HG03196 (cell line): ENCODE measurements around the gene NHSL1.

Experiments used
- ATAC-seq: cut with Tn5 transposase; IDR thresholded peaks from one replicate; pipeline ENCODE4 v1.9.1; 2021; ENCODE audit not compliant: unreplicated experiment

NHSL1 gene

DNA sequence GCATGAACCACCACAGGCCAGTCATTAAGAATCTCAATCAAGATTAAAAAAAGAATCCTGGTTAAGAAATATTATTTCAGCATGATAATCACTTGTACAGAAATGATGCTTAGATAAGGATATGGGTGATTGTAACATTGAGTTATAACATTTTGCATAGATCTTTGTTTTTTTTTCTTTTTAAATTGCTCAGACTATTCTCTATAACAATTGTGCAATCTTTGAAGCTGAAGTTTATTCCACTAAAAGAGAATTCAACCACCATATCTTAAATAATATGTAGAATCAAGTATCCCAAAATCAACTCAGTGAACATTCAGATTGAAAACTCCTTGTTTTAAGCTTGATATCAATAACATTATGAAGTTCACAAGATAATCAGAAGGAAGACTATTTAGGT lies 122.3 kb downstream of the NHSL1 start:
- no peak for ATAC-seq

GRCh38 chr6:138374815-138375214 lies 124.5 kb downstream of the NHSL1 start:
- no peak for ATAC-seq

- ATAC-seq = no peak
These were observed 125.1 kb downstream of the NHSL1 start for GRCh38 chr6:138374230-138374629.

DNA sequence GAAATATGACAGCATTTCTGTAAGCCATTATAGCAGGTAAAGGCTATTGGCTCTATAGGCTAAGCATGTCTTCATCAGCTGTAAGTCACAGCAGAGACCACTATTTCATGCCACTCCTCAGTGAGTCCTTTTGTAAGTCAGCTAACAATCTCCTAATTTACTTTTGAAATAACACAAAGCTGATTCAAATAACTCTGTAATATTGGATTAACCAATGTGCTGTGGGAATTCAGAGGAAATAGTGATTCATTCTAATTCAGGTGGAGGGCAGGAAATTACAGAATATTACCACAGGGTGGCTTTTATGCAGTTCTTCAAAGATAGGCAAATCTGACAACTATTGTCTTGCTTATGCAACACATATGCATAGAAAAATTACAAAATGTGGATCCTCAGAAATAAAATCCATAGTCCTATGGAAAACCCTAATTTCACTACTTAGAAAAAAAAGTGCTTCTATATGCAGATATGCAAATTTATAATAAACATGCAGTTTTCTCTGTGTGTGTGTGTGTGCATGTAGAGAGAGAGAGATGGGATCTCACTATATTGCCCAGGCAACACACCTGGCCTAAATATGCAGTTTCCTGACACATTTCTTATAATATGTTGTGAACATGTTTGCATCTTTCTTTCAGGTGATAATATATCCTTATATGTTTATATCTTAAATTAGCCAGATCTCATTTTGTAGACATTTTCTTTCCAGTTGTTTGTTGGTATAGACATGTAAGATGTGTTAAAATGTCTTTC lies 126.4 kb downstream of the NHSL1 start:
- no peak for ATAC-seq
